CD4-positive, alpha-beta T cell (primary cell): ENCODE data around the gene RAB11FIP3. TPM values are rescaled to one million over a fixed set of nuclear protein-coding genes. Genes with fewer than 3 reads are reported as not detected.

Experiments used
- ATAC-seq: fragments of 200-7000 bp; cut with Tn5 transposase; one replicate; pipeline ENCODE4 v1.10.0; 2022; ENCODE audit warnings: mild to moderate bottlenecking; ENCODE audit not compliant: poor library complexity
- CTCF ChIA-PET: fragments of 350-600 bp; sonication (Branson Sonifier 250); formaldehyde crosslinking; loops from one replicate; lab custom pipeline; 2021; ENCODE audit warnings: antibody characterized with exemption, inconsistent platforms; lab: Charles Lee
- POLR2A ChIA-PET: fragments of 350-600 bp; sonication (Branson Sonifier 250); formaldehyde crosslinking; loops from one replicate; lab custom pipeline; 2021; ENCODE audit warnings: antibody characterized with exemption, inconsistent platforms; lab: Charles Lee
- DNase-seq, 14 experiments: peaks; one replicate each; pipeline ENCODE4 v3.0.0-alpha.2; 2013 to 2020; ENCODE audit warnings: mixed read lengths in 2 of 14
- H3K27ac ChIP-seq, 2 donors: one replicate each; pipeline versions ENCODE4 v1.5.1 to v1.7.0; 2013; ENCODE audit warnings: low read length in 2 of 2, low read depth in 1 of 2, mild to moderate bottlenecking in 1 of 2
- H3K27me3 ChIP-seq, 2 experiments: 1 replicate in 1 of 2; 2 replicates in 1 of 2; pipeline versions ENCODE4 v1.6.1 to v1.7.0; 2013; ENCODE audit warnings: low read length in 2 of 2, control low read depth in 1 of 2, mild to moderate bottlenecking in 1 of 2, moderate library complexity in 1 of 2; ENCODE audit not compliant: insufficient read depth in 2 of 2, control insufficient read depth in 1 of 2
- H3K36me3 ChIP-seq: one replicate; pipeline ENCODE4 v1.6.1; 2013; ENCODE audit warnings: low read length, control low read depth; ENCODE audit not compliant: insufficient read depth
- H3K4me1 ChIP-seq: one replicate; pipeline ENCODE4 v1.6.1; 2013; ENCODE audit warnings: low read length, control low read depth; ENCODE audit not compliant: insufficient read depth
- H3K4me3 ChIP-seq: one replicate; pipeline ENCODE4 v1.5.1; 2013; ENCODE audit warnings: mild to moderate bottlenecking, low read length, moderate library complexity
- H3K9me3 ChIP-seq, 2 experiments: 1 replicate in 1 of 2; 2 replicates in 1 of 2; pipeline versions ENCODE4 v1.6.1 to v1.7.0; 2013; ENCODE audit warnings: low read length in 2 of 2, mild to moderate bottlenecking in 2 of 2, control low read depth in 1 of 2, moderate library complexity in 1 of 2; ENCODE audit not compliant: control insufficient read depth in 1 of 2, insufficient read depth in 1 of 2
- H3K27ac Mint-ChIP-seq: one replicate; pipeline ENCODE4 v1.8.0; 2020; ENCODE audit warnings: mixed read lengths
- H3K27me3 Mint-ChIP-seq: one replicate; pipeline ENCODE4 v1.8.0; 2021; ENCODE audit warnings: mixed read lengths
- H3K36me3 Mint-ChIP-seq: one replicate; pipeline ENCODE4 v1.8.0; 2021; ENCODE audit warnings: low read depth, mixed read lengths
- H3K4me1 Mint-ChIP-seq: one replicate; pipeline ENCODE4 v1.8.0; 2021; ENCODE audit warnings: low read depth, mixed read lengths
- H3K4me3 Mint-ChIP-seq: one replicate; pipeline ENCODE4 v1.8.0; 2020; ENCODE audit warnings: mild to moderate bottlenecking, mixed read lengths
- H3K9me3 Mint-ChIP-seq: one replicate; pipeline ENCODE4 v1.8.0; 2020; ENCODE audit warnings: mixed read lengths
- CTCF ChIP-seq: fragments of 200-600 bp; IDR thresholded peaks from one replicate; pipeline ENCODE4 v1.8.0; 2022; ENCODE audit warnings: antibody characterized with exemption, mild to moderate bottlenecking
- intact Hi-C, 2 experiments: fragments of 100-400 bp; cut with DNase I in 1 of 2; cut with micrococcal nuclease in 1 of 2; formaldehyde crosslinking; loops; one replicate each; pipeline versions ENCODE4 v1.15.1 to v1.9.0; 2023 to 2025; cut with DNase I, micrococcal nuclease
- total RNA-seq, 174 experiments: library from RNA in 2 of 174; stranded (reverse) in 2 of 174; gene quantifications; one replicate each; pipeline ENCODE4 v1.2.3 and lab custom pipeline; 2021 to 2026

Gene RAB11FIP3
- total RNA-seq, 2 experiments from 2014 or later = 28.4 to 29.0 TPM

- no peak overlapping the region for H3K4me3 ChIP-seq
- ChIA-PET CTCF (no interaction called here), POLR2A (no interaction called here)
- H3K27ac ChIP-seq = no peak overlapping the region
- Mint-ChIP-seq H3K4me1 (peaks cover 5% of the 10 kb centered on the region), H3K9me3 (no peaks in the 10 kb centered on the region), H3K4me3 (no peak overlapping the region), H3K27ac (no peak overlapping the region), H3K36me3 (peaks cover 9% of the 10 kb centered on the region), H3K27me3 (no peaks in the 10 kb centered on the region)
- TF ChIP-seq CTCF = no peak
- ATAC-seq (no peak), DNase-seq (no peak)
- no peaks in the 10 kb centered on the region for H3K27me3 ChIP-seq
- H3K9me3 ChIP-seq = no peaks in the 10 kb centered on the region
- H3K4me1 ChIP-seq = no peaks in the 10 kb centered on the region
- H3K36me3 ChIP-seq = peaks cover 19% of the 10 kb centered on the region
- intact Hi-C loops = no loop called here
Observed at GRCh38 chr16:459761-460160, 34.3 kb downstream of the RAB11FIP3 start.

GRCh38 chr16:460787-461186 lies 35.3 kb downstream of the RAB11FIP3 start:
- intact Hi-C loops = no loop called here
- H3K4me1 Mint-ChIP-seq = peaks cover 5% of the 10 kb centered on the region
- no peaks in the 10 kb centered on the region for H3K9me3 Mint-ChIP-seq
- no peak for DNase-seq
- H3K27me3 Mint-ChIP-seq = no peaks in the 10 kb centered on the region
- ATAC-seq = no peak
- H3K4me3 Mint-ChIP-seq = no peak overlapping the region
- Histone ChIP-seq H3K9me3 (no peaks in the 10 kb centered on the region), H3K36me3 (peaks cover 19% of the 10 kb centered on the region), H3K4me3 (no peak overlapping the region), H3K27me3 (no peaks in the 10 kb centered on the region), H3K4me1 (no peaks in the 10 kb centered on the region), H3K27ac (no peak overlapping the region)
- ChIA-PET CTCF (no interaction called here), POLR2A (no interaction called here)
- H3K36me3 Mint-ChIP-seq = peaks cover 14% of the 10 kb centered on the region
- TF ChIP-seq CTCF = no peak
- H3K27ac Mint-ChIP-seq = no peak overlapping the region

- Histone ChIP-seq H3K36me3 (peaks cover 19% of the 10 kb centered on the region), H3K4me1 (no peaks in the 10 kb centered on the region), H3K9me3 (peaks cover 0 to 3% of the 10 kb centered on the region in 2 experiments), H3K27me3 (no peaks in the 10 kb centered on the region), H3K27ac (no peak overlapping the region), H3K4me3 (no peak overlapping the region)
- TF ChIP-seq CTCF = no peak
- DNase-seq (no peak), ATAC-seq (no peak)
- no peaks in the 10 kb centered on the region for H3K27me3 Mint-ChIP-seq
- ChIA-PET CTCF (no interaction called here), POLR2A (no interaction called here)
- H3K36me3 Mint-ChIP-seq = peaks cover 14% of the 10 kb centered on the region
- no peaks in the 10 kb centered on the region for H3K9me3 Mint-ChIP-seq
- H3K27ac Mint-ChIP-seq = no peak overlapping the region
- no peak overlapping the region for H3K4me3 Mint-ChIP-seq
- no peaks in the 10 kb centered on the region for H3K4me1 Mint-ChIP-seq
- intact Hi-C loops = no loop called here
Observed at GRCh38 chr16:463071-463470, 37.6 kb downstream of the RAB11FIP3 start.
